Activated CD8-positive, alpha-beta memory T cell treated with anti-CD3 and anti-CD28 coated beads for 4 hours (primary cell): ENCODE results near the gene LYPD6.

Source experiments
- DNase-seq, 2 donors: peaks; one replicate each; pipeline ENCODE4 v3.0.0-alpha.2; 2020; ENCODE audit warnings: low read depth in 2 of 2

LYPD6 gene

DNA sequence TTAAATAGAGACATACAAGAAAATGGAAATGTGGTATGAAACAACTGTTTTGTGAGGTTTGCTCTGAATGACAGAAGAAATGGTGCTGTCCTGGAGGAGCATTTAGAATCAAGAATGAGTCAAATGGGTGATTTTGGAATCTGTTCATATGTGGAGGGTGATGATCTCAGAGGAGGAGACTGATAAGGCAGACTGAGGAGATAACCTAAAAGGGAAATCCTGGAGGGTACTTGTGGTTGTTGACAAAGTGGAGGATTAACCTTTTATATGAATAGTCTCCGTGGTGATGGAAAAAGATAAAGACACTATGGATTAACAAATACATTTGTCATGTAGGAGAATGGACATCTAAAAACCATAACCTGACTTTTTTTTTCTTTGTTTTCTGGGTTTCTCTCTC, 183.1 kb downstream of the LYPD6 start:
- no peak for DNase-seq
